ENCODE results near the gene GATAD2A.

DNA sequence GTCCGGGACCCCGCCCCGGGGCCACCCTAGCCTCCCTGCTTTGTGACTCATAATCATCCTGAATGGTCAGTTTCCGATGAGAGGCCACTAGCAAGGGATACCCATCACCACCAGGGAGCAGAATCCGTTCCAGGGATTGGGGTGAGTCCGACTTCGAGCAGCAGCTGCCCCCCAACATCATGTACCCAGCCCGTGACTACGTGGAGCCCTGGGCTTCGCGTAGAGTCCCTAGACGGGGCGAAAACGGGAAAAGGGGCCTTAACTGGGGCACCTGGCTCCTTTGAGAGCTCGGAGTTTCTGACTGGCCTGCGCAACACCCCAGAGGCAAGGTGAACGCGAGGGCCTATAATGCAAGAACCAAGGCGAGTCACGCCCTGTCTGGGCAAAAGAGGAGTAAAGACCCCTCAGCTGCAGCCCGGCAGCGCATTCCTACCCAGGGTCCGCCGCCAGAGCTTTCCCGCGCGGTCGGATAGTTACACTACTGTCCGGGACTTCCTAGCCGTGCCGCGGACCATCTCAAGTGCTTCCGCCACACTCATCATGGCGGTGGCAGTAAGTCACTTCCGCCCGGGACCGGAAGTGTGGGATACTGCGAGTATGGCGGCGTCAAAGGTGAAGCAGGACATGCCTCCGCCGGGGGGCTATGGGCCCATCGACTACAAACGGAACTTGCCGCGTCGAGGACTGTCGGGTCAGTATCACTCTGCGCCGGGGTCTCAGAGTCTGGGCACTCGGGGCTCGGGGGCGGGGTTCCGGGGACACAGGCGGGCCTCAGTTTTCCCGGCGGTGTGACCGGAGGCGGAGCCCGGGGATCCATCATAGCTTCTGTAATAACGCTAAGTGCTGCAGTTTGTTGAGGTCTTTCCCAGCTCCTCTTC lies 110.4 kb downstream of the GATAD2A start, which contains the start of gene NDUFA13:
- peak in 4 of 5 experiments; percentile 10 to 46 (median 26) for TF ChIP-seq CTCF (IDR thresholded peaks at IDR 0.05)
- peak; percentile 85 for TF ChIP-seq POLR2A (IDR thresholded peaks at IDR 0.05)
- TF ChIP-seq EP300 (IDR thresholded peaks at IDR 0.05; ENCODE audit: low read depth): no peak

All from transverse colon (tissue), 3 donors.